Ovary (tissue), 9 donors: Measurements from ENCODE around the gene DMAC2. TPM values are rescaled to one million over a fixed set of nuclear protein-coding genes. Genes with fewer than 3 reads are reported as not detected.

ENCODE experiments used
- DNase-seq, 5 donors: peaks; one replicate each; pipeline ENCODE4 v3.0.0-alpha.2; 2019 to 2020
- H3K27ac ChIP-seq, 2 donors: fragments of 200-600 bp; one replicate each; pipeline versions ENCODE4 v1.5.1 to v1.8.0; 2019 to 2022
- H3K27me3 ChIP-seq: fragments of 200-600 bp; one replicate; pipeline ENCODE4 v1.8.0; 2022
- H3K36me3 ChIP-seq: fragments of 200-600 bp; sonication (generic); one replicate; pipeline ENCODE4 v1.5.1; 2019
- H3K4me1 ChIP-seq: one replicate; pipeline ENCODE4 v1.8.1; 2013; ENCODE audit warnings: mild to moderate bottlenecking, moderate library complexity; ENCODE audit not compliant: insufficient read depth
- H3K4me3 ChIP-seq: fragments of 200-600 bp; sonication (generic); one replicate; pipeline ENCODE4 v1.5.1; 2017
- H3K9me3 ChIP-seq, 2 donors: fragments of 200-600 bp in 1 of 2; sonication (generic) in 1 of 2; one replicate each; pipeline versions ENCODE4 v1.5.1 to v1.8.1; 2013 to 2019; ENCODE audit warnings: mild to moderate bottlenecking in 1 of 2, moderate library complexity in 1 of 2
- EP300 ChIP-seq: sonication (generic); formaldehyde crosslinking; IDR thresholded peaks from one replicate; pipeline ENCODE4 v1.6.1; 2017; ENCODE audit warnings: antibody characterized with exemption
- POLR2A ChIP-seq: fragments of 450-650 bp; IDR thresholded peaks from one replicate; pipeline ENCODE4 v1.6.1; 2017; ENCODE audit warnings: antibody characterized with exemption, mild to moderate bottlenecking, moderate library complexity
- WGBS, 3 donors: extraction: QIAGEN DNeasy Blood & Tissue Kit in 1 of 3; methylation state at CpG; one replicate each; pipeline versions ENCODE4 v1.1.5 to v1.1.7; 2013 to 2017; 5-methylcytosine and 5-hydroxymethylcytosine counted together
- intact Hi-C, 4 donors: fragments of 100-400 bp; cut with DNase I; formaldehyde crosslinking; loops; one replicate each; pipeline versions ENCODE4 v1.11.0 to v1.15.1; 2022 to 2023
- polyA plus RNA-seq, 2 donors: library from polyadenylated mRNA; stranded (reverse); fragments of 200-250 nt in 1 of 2; fragments of 350-450 nt in 1 of 2; fragmentation: Illumina TruSeq in 1 of 2; extraction: RNeasy Lipid Tissue Mini Kit (QIAGEN cat#74804) in 1 of 2; gene quantifications; one replicate each; pipeline ENCODE4 v1.2.3, GENCODE V29; 2013 to 2014
- total RNA-seq, 7 donors: library from RNA; depleted of rRNA in 2 of 7; stranded (reverse); fragments of >200 nt in 2 of 7; fragmentation: NEBNext Ultra II Directional in 3 of 7; extraction: Animal tissue kit (Norgen Biotek cat#: 25700) in 3 of 7; gene quantifications; one replicate each; pipeline versions ENCODE4 v1.1.0 to v1.2.4, GENCODE V29; 2016 to 2023
- TF ChIP-seq, protein P1 (sequence below), 3 donors: fragments of 450-650 bp in 2 of 3; fragments of 200-600 bp in 1 of 3; IDR thresholded peaks; one replicate each; pipeline versions ENCODE4 v1.5.1 to v1.8.0; 2016 to 2022; ENCODE audit warnings: antibody characterized with exemption in 3 of 3, mild to moderate bottlenecking in 1 of 3
- donor health status: DM: no; HTN: no; CAD: no; lungs with moderate emphysema.
- donor health status: DM: no; HTN: no; CAD: no.
- donor health status: Bipolar disorder and iron deficiency.
- donor health status: DM: yes; HTN: yes; CAD: no.
- donor health status: DM: no; HTN: no; CAD: no.
- donor health status: DM: yes; HTN: yes; CAD: no.

Gene DMAC2
- total and polyA plus RNA-seq, 9 donors, result 23.1 to 35.9 (median 31.1) TPM

DNA sequence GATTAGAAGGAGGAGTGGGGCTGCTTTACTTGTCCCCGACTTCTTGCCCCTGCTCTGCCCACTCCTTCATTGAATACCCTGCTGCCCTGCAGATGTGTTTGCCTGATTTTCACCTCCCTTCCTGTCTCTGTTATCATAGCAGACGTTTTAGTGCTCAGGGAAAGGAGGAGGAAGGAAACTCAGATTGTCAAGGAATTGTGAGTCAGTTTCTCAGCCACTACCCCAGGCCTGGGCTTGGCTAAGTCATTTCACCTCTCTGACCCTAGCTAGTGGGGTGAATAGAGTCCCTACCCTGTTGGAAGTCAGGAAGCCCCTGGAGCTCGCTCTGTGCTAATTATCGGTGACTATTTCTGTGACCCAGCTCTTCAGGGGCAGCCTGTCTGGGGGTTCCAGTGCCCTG, 38.2 kb downstream of the DMAC2 start:
- no peak overlapping the region for H3K4me3 ChIP-seq
- 74 to 76% (median 74%) methylated on average over 4 of the region's 4 CpGs for WGBS, 3 donors
- no peaks in the 10 kb centered on the region for H3K9me3 ChIP-seq
- no peaks in the 10 kb centered on the region for H3K36me3 ChIP-seq
- H3K4me1 ChIP-seq, result peaks cover 3% of the 10 kb centered on the region
- TF ChIP-seq, protein P1, sequence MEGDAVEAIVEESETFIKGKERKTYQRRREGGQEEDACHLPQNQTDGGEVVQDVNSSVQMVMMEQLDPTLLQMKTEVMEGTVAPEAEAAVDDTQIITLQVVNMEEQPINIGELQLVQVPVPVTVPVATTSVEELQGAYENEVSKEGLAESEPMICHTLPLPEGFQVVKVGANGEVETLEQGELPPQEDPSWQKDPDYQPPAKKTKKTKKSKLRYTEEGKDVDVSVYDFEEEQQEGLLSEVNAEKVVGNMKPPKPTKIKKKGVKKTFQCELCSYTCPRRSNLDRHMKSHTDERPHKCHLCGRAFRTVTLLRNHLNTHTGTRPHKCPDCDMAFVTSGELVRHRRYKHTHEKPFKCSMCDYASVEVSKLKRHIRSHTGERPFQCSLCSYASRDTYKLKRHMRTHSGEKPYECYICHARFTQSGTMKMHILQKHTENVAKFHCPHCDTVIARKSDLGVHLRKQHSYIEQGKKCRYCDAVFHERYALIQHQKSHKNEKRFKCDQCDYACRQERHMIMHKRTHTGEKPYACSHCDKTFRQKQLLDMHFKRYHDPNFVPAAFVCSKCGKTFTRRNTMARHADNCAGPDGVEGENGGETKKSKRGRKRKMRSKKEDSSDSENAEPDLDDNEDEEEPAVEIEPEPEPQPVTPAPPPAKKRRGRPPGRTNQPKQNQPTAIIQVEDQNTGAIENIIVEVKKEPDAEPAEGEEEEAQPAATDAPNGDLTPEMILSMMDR (IDR thresholded peaks at IDR 0.05), result no peak
- TF ChIP-seq EP300 (no peak), POLR2A (no peak)
- intact Hi-C loops, result no loop called here
- no peak overlapping the region for H3K27ac ChIP-seq
- DNase-seq, result no peak
- no peaks in the 10 kb centered on the region for H3K27me3 ChIP-seq

DNA sequence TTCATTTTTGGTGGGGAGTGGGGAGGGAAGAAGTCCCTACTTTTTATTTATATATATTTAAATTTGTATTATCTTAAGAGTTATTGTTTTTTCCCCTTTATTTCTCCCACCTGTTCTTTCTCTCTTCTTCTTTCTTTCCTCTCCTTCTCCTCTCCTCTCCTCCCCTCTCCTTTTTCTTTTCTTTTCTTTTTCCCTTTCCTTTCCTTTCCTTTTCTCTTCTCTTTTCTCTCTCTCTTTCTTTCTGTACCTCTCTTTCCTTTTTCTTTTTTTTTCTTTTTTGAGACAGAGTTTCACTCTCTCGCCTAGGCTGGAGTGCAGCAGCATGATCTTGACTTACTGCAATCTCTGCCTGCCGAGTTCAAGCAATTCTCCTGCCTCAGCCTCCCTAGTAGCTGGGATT, 40.2 kb downstream of the DMAC2 start:
- 82 to 89% (median 85%) methylated on average over 2 of the region's 2 CpGs for WGBS, 3 donors
- H3K27ac ChIP-seq, result no peak overlapping the region
- no peak overlapping the region for H3K4me3 ChIP-seq
- H3K4me1 ChIP-seq, result peaks cover 5% of the 10 kb centered on the region
- H3K9me3 ChIP-seq, result no peaks in the 10 kb centered on the region
- H3K27me3 ChIP-seq, result no peaks in the 10 kb centered on the region
- no peak for DNase-seq
- intact Hi-C loops, result no loop called here
- TF ChIP-seq POLR2A (no peak), EP300 (no peak)
- TF ChIP-seq, protein P1 (IDR thresholded peaks at IDR 0.05), result no peak
- H3K36me3 ChIP-seq, result no peaks in the 10 kb centered on the region

DNA sequence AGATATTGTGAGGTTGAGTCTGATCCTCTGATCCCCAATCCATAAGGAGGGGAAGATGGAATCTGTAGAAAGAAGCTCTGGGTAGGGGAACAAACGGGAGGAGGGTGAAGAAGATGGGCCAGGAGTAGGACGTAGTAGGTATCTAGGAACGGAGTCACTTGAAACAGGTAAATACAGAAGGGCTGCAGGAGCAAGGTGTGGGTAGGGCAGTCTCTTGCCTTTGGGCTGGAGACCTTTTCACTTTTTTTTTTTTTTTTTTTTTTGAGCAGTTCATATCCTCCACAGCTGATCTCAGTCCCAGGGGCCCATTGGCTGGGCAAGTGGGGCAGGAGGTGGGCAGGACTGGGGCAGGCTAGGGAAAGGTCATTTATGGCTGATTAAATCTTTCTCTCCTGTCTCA, 40.6 kb downstream of the DMAC2 start:
- H3K9me3 ChIP-seq, result no peaks in the 10 kb centered on the region
- no peak overlapping the region for H3K4me3 ChIP-seq
- intact Hi-C loops, result no loop called here
- no peak for TF ChIP-seq EP300
- TF ChIP-seq POLR2A, result no peak
- TF ChIP-seq, protein P1 (IDR thresholded peaks at IDR 0.05), result no peak
- H3K4me1 ChIP-seq, result peaks cover 5% of the 10 kb centered on the region
- WGBS, 3 donors, result 78 to 79% (median 78%) methylated on average over 3 of the region's 3 CpGs
- H3K27ac ChIP-seq, result no peak overlapping the region
- H3K27me3 ChIP-seq, result no peaks in the 10 kb centered on the region
- H3K36me3 ChIP-seq, result no peaks in the 10 kb centered on the region
- DNase-seq, result no peak

DNA sequence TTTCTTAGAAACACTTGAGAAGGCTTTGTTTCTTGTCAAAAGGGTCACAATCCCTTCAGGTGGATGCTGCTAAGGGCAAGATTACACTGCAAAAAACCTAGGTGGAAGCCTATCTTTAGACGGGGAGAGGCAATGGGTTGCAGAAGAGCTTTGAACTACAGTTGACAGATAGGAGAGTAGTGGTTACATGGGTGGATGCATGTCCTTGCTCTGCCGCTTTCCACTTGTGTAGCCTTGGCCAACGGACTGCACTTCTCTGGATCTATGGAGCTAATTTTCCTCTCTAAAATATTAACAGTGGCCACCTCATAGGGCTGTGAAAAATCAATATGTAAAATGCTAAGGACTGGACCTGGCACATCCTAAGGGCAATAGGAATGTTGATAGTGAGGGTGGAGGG, 41.1 kb downstream of the DMAC2 start:
- TF ChIP-seq EP300, result no peak
- TF ChIP-seq, protein P1 (IDR thresholded peaks at IDR 0.05), result no peak
- no peak for TF ChIP-seq POLR2A
- Histone ChIP-seq H3K36me3 (no peaks in the 10 kb centered on the region), H3K27ac (no peak overlapping the region), H3K4me1 (peaks cover 5% of the 10 kb centered on the region), H3K27me3 (no peaks in the 10 kb centered on the region), H3K9me3 (no peaks in the 10 kb centered on the region), H3K4me3 (peak overlapping the region; percentile 98)
- intact Hi-C loops, result no loop called here
- 24 to 44% (median 26%) methylated on average over 3 of the region's 3 CpGs for WGBS, 3 donors
- DNase-seq, result no peak

DNA sequence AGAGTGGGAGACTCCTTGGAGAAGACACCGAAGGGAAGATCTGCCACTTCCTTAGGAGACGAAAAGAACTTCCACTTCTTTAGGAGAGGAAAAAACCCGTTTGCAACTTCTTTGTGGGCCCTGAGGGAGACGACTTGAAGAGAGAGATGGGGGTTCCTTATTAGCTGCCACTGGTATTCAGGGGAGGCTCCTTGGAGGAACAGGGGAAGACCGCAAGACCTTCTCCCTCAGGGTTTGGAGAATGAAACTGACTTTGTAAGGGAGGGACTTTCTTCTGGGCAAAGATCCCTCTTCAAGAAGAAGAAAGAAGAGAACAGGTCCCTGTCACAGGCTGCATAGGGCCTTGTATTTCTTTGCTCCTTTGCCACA, 41.7 kb downstream of the DMAC2 start:
- Histone ChIP-seq H3K9me3 (no peaks in the 10 kb centered on the region), H3K27me3 (no peaks in the 10 kb centered on the region), H3K27ac (peak overlapping the region; percentile 1 to 84), H3K36me3 (no peaks in the 10 kb centered on the region), H3K4me1 (peaks cover 5% of the 10 kb centered on the region), H3K4me3 (peak overlapping the region; percentile 98)
- 0 to 1% (median 0%) methylated on average over 5 of the region's 5 CpGs for WGBS, 3 donors
- intact Hi-C loops, result no loop called here
- TF ChIP-seq POLR2A (no peak), EP300 (no peak)
- TF ChIP-seq, protein P1 (IDR thresholded peaks at IDR 0.05), result no peak
- DNase-seq, result no peak
